ENCODE data around the gene PFAS.

PFAS gene

DNA sequence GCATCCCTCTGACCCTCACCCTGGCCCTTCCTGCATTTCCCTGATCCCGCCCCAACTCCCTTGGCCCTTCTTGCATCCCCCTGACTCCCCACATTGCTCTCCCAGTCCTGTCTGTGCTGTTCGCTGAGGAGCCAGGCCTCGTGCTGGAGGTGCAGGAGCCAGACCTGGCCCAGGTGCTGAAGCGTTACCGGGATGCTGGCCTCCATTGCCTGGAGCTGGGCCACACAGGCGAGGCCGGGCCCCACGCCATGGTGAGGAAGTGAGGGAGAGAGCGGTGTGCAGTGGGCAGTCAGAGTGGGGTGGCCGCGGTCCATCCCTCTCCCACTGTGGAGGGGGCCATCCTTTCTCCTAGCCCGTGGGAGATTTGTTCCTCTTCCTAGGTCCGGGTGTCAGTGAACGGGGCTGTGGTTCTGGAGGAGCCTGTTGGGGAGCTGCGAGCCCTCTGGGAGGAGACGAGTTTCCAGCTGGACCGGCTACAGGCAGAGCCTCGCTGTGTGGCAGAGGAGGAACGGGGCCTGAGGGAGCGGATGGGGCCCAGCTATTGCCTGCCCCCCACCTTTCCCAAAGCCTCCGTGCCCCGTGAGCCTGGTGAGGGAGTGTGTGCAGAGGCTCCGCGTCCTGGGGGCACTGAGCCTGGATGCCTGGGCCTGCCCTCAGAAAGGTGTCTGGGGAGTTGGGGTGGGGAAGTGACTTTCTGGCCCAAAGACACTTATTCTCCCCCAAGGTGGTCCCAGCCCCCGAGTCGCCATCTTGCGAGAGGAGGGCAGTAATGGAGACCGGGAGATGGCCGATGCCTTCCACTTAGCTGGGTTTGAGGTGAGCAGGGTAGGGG is 17.8 kb downstream of the PFAS start:
- no peak for DNase-seq (ENCODE audit: low read depth in 3 of 3)

DNA sequence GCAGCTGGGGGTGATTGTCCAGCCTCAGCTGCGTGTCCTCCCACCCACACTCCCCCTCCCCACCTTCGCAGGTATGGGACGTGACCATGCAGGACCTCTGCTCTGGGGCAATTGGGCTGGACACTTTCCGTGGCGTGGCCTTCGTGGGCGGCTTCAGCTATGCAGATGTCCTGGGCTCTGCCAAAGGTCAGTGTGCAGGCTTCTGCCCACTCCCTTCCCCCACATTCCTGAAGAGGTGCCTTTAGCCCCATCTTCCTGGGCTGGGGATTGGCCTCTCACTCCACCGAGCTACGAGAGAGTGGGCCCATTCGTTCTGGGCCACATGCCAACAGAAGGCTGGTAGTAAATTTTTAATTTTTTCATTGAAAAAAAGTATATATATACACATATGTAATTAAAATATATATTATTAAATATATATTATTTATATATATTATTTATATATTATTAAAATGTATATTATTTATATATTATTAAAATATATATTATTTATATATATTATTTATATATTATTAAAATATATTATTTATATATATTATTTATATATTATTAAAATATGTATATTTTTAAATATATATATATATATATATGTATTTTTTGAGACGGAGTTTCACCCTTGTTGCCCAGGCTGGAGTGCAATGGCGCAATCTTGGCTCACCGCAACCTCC is 18.5 kb downstream of the PFAS start:
- no peak for DNase-seq (ENCODE audit: low read depth in 3 of 3)

DNA sequence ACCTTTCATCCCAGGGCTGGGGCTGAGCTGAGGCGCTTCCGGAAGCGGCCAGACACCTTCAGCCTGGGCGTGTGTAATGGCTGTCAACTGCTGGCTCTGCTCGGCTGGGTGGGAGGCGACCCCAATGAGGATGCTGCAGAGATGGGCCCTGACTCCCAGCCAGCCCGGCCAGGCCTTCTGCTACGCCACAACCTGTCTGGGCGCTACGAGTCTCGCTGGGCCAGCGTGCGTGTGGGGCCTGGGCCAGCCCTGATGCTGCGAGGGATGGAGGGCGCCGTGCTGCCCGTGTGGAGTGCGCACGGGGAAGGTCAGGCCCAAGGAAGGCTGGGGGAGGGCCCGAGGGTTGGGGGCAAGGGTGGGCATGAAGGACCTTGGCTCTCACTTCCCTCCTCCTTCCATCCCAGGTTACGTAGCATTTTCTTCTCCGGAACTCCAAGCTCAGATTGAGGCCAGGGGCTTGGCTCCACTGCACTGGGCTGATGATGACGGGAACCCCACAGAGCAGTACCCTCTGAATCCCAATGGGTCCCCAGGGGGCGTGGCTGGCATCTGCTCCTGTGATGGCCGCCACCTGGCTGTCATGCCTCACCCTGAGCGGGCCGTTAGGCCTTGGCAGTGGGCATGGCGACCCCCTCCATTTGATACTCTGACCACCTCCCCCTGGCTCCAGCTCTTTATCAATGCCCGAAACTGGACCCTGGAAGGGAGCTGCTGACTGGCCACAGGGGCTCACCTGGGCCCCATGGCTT is 19.6 kb downstream of the PFAS start:
- DNase-seq (ENCODE audit: low read depth in 3 of 3), result no peak

DNA sequence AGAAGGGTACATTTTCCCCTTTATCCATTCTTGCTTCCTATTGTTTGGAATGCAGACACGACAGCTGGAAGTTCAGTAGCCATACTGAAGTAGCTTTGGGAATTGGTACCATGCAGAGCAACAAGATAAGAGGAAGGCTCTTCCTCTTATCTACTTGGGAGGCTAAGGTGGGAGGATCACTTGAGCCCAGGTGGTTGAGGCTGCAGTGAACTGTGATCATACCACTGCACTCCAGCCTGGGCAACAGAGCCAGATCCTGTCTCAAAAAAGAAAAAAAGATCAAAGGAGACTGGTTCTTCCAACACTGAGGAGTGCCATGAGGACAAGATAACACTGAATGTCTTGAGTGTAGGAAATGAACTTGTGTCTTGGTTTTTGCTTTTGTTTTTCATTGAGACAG is 23.3 kb downstream of the PFAS start:
- DNase-seq (ENCODE audit: low read depth in 3 of 3), result no peak

DNA sequence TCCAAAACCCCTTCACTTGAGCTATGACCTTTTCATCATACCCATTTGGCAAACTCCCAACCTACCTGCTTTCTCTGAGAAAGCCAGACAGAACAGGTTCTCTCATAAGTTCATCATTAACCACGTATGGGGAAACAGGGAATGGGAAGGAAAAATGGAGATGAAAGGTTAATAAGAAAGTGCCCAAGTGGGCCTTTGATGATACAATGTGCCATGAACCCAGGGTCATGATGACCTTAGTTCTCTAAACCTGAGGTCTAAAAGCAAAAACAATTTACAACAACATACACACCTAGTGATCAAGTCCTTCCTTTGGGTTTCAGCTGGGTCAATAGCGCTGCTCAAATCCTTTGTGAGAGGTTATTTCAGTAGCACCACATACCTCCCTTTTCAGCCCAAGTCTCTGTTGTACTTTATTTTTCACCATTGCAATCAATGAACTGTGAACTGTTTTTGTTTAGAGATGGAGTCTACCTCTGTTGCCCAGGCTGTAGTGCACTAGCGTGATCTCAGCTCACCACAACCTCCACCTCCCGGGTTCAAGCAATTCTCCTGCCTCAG is 24.9 kb downstream of the PFAS start:
- no peak for DNase-seq (ENCODE audit: low read depth in 3 of 3)

DNA sequence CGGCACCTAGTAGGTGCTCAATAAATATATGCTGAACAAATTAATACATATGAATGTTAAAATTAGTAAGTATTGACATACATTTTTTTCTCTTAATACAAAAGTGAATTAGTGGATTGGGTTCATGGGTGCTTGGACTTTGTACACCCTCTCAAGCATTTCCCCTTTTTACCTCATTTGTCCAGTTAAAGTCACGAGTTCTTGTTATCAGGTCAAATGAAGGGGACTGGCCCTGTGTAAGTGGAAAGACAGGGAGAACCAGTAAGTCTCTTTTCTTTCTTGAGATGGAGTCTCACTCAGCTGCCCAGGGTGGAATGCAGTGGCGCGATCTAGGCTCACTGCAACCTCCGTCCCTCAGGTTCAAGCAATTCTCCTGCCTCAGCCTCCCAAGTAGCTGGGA is 25.7 kb downstream of the PFAS start:
- DNase-seq (ENCODE audit: low read depth in 3 of 3), result no peak

DNA sequence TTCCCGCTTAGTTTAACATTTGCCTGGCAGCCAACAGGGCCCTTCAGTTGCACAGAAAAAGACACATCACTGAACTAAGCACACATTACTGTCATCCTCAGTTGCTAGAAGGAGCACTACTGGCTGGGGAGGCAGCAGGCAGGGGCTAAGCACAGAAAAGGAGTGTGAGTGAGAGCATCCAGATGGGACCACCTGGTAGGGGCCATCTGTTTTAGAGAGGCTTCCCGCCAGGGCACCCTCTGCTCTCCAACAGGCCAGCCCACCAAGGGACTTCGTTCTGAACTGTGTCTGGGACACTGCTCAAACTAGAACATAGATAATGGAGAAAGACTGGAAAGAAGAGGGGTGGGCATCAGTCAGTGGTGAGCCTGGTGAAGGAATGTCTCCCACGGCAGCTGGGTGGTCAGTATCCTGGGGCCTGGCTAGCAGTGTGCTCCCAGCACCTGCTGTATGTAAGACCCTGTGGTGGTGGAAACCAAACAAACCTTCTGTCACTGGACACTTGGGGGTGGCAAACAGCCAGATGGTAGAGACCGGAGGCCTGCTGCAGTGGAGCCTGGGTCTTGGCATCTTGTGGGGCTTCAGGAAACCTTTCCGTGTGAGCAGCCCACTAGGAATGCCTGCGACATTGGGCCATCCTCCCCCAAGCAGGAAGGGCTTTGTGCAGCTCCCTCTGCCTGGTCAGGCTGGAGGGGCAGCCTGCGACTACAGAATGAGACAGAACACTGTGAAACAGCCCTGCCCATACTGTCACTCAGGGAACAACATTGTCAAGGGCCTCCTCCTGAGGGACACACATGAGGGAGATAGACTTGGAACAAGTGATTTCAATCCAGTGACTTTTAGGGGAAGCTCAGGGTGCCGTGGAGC is 26.6 kb downstream of the PFAS start:
- no peak for DNase-seq (ENCODE audit: low read depth in 3 of 3)

DNA sequence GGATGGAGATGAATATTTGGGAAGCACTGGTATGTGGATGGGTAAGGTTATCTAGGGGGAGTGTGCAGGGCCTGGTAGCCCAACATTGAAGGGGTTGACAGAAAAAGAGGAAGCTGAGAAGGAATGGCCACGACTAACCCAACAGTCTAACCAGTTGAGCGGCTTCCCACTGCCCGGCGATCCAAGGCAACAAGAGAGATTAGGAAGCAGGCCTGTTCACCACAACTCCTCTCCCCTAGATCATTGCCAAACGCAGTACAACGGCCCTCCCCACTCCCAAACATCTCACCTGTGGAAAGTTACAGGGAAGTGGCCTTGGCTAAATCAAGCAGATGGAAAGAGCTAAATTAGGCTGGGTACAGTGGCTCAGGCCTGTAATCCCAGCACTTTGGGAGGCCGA is 28.2 kb downstream of the PFAS start:
- DNase-seq (ENCODE audit: low read depth in 3 of 3), result no peak

DNA sequence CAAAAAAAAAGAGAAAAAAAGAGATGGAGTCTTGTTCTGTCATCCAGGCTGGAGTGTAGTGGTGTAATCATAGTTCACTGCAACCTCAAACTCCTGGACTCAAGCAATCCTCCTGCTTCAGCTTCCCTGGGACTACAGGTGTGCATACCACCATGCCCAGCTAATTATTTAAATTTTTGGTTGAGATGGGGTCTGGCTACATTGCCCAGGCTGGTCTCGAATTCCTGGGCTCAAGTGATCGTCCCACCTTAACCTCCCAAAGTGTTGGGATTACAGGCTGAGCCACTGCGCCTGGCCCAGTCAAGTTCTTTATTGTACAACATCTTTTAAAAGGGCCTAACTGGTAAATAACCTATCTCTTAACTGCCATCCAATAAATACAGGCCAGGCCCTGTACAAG is 33.3 kb downstream of the PFAS start:
- no peak for DNase-seq (ENCODE audit: low read depth in 3 of 3)

DNA sequence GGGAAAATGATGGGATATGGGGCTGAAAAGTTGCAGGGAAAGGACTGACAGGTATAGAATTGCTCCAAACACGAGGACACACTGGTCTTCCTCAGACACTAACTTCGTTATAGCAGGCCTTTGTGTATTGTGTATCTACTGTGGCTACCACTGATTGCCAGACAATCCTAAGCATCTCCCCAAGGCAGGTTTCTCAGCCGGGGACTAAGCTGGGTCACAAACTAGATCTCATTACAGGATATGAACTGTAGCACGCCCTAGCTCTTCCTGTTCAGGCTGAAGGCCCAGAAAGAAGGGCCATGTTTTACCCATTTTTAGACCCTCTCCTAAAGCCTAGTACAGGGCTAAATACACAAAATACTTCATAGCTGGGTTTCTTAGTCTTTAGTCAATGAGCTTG is 34.3 kb downstream of the PFAS start:
- no peak for DNase-seq (ENCODE audit: low read depth in 3 of 3)

DNA sequence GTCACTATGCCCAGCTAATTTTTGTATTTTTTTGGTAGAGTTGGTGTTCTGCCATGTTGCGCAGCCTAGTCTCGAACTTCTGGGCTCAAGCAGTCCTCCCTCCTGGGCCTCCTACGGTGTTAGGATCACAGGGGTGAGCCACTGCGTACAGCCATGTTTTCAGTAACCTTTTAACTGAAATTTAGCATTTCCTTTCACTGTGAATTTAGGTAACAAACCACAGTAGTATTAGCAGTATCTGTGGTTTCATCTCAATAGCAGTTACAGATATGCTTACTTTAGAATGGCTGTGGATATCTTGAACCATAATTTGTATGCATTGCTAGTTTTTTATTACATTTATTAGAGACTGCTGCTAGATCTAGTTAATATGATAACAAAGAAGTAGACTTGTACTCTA is 35.0 kb downstream of the PFAS start:
- no peak for DNase-seq (ENCODE audit: low read depth in 3 of 3)

DNA sequence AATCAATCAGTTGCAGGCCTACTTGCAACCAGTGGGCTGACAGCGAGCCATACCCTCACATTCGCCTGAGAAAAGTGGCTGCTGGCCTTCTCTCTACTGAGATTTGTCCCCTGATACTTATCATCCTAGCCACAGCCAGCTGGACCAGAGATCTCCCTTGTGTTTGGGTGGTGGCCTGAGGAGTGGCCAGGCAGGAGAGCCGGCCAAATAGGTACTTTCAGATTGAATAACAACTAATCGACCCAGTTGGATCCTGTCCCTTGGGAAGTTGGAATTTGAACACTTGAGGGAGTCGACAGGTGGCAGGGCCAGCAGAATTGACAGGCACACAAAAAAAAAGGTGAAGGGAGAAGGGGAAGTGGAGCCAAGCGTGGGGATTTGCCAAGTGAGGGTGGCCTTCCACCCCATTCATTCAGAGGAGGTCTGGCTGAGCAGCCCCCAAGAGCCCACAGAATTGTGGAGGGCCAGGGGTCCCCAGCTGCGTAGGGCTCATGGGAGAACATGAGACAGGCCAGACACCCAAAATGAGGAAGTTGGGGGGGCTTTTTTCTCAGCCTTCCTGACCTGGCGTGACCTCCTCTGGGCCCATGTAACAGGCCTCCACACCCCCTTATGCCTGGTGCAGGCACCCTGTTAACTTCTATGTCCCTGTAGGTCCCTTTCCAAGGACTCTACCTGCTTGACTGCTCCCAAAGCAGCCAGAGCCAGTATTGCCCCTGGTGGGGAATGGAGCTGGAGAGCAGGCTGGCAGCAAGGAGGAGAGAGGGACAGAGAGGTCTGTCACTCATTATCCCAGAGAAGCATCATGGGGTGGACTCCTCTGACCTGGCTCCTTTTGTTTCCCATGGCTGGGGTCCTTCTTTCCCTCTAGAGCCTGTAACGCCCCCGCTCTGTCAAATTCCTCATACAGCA is 36.4 kb downstream of the PFAS start:
- DNase-seq (ENCODE audit: low read depth in 3 of 3), result no peak

DNA sequence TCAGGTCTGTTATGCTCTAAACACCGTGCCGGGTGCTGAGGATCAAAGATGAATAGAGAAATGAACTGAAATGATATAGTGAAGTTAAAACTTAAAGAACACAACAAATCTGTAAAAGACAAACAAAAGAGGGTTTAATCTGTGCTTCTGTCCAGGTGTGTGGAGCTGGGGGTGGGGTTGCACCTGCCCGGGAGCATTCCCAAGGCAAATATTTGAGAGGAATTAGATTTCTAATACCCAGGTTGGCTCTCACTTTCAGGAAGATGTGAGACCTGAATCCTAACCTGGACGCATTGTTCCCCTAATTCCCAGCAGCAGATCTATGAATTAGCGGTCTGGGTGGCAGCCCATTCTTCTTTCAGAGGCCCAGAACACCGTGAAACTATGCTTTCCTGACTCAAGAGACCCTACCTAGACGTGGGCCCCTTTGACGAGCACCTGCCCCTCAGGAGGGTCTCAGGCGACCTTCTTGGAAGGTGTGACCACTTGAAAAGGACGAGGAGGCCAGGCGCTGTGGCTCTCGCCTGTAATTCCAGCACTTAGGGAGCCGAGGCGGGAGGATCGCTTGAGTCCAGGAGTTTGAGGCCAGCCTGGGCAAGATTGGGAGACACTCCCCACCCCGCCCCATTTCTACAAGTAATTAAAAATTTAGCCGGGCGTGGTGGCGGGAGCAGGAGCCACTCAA is 38.7 kb downstream of the PFAS start:
- DNase-seq (ENCODE audit: low read depth in 3 of 3), result no peak

DNA sequence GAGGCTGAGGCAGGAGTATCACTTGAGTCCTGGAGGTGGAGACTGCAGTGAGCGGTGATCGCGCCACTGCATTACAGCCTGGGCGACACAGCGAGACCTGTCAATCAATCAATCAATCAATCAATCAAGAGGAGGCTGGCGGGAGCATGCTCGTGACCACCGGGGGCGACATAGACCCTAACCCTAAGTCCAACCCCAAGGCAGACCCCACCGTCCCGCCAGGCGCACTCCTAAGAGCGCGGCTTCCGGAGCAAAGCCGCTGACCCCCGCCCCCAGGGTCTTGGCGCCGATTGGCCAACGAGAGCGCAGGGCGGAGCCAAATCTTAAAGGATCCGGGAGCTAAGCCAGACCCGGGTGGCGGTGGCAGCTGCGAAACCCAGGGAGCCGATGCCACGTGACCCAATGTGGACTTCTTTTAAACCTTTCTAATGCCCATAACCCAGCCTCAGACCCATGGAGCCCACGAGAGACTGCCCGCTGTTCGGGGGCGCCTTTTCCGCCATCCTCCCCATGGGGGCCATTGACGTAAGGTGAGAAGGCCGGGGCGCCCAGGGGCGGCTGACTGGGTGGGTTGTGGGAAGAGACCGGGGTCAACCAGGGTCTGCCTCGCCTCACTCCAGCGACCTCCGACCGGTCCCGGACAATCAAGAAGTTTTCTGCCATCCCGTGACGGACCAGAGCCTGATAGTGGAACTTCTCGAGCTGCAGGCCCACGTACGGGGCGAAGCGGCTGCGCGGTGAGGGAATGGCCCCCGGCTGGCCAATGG is 39.4 kb downstream of the PFAS start, which contains the start of gene RANGRF:
Gene RANGRF, plus strand, starts transcription at position 335 of the 767 bp plus-strand sequence. Its CDS starts 119 bp downstream, at position 454.
- peak; percentile 65 to 90 (median 65) for DNase-seq (ENCODE audit: low read depth in 3 of 3)

DNA sequence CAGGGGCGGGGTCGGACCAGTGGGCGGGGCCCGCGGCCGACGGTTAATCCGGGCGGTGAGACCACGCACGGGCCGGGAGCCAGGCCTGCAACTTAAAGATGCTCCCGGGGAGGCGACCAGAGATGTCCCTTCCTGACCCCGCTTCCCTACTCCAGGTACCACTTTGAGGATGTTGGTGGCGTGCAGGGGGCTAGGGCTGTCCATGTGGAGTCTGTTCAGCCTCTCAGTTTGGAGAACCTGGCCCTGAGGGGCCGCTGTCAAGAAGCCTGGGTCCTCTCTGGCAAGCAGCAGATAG is 40.0 kb downstream of the PFAS start:
- DNase-seq (ENCODE audit: low read depth in 3 of 3), result peak in 2 of 3 donors; percentile 21 to 52

DNA sequence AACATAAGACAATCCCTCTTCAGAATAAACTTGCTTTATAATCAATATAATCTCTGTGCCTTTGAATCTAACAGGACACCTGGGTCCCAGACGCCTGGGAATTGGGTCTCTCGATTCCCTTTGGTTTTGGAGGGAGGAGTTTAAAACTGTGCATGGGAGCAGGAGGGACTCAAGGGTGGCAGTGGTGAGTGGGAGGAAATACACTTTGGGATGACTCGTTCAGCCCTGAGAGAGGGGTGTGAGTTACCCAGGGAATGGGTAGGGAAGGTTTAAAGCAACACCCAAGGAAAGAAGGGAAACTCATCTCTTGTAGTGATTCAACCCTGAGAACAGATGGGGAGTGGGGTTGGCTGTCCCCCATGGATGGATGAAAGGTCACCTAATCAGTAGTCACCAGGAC is 41.0 kb downstream of the PFAS start:
- no peak for DNase-seq (ENCODE audit: low read depth in 3 of 3)

DNA sequence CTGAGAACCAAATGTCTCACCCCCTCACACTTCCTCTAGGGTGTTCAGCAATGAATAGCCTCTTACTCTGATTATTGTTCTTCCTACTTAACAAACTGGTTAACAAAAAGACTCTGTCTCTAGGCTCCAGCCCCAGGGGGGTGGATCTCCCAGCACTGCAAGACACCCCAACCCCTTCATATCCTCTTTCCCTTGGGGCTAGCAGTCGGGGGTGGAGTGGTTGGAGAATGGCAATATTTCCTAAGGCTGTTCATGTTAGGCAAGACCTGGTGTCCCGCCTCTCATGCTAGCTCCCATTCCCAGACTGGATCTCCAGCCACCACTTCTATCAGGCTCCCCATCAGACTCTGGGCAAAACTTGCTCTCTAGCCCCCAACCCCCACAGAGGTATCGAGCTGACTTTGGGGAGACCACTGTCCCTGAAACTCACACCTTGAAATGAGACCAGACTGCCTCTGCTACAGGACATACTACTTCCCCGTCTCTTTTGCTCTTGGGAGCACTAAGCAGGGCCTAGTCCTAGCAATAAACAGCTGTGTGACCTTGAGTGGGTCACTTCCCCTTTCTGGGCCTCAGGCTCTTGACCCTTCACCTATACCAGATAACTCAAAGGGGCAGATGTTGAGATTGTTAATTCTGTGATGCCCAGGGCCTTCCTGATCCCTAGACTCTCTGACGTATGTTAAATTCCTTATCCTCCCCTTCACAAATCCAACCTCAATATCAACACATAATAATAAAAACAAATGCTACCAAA is 43.7 kb downstream of the PFAS start:
- no peak for DNase-seq (ENCODE audit: low read depth in 3 of 3)

DNA sequence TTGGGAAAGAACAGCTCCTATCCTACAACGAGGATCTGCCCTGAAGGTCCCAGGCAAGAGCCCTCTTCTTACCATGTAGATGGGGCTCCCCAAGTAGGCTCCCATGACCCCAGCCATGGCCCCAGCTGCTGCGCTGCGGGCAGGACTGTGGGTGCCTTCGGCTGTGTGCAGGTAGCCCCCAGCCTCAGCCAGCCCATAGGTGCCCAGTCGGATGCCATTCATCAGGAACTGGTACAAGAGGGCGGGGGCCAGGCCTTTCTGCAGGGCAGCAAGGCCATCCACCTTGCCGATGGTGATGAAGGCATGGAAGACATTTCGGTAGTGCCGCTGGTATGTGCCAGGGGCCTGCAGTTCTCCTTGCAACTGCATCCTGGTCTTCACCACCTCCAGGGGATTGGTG is 45.3 kb downstream of the PFAS start:
- no peak for DNase-seq (ENCODE audit: low read depth in 3 of 3)
